KBM-7 (cell line): ENCODE data around the gene MS4A10.
"Not testable (repeated sequence)": the region's sequence is repeated elsewhere in the genome, so short reads cannot be mapped to it uniquely, and the experiment has no call there.

Experiments
- DNase-seq: peaks from one replicate; pipeline ENCODE4 v3.0.0-alpha.2; 2015
- in situ Hi-C: fragments of 300-500 bp; cut with MboI; formaldehyde crosslinking; loops from 2 replicates; pipeline ENCODE4 v1.14.3; 2020; ENCODE audit warnings: low sequenced_read_pairs, low pct_unique_long_range_greater_than_20kb, mixed read lengths

Gene MS4A10

GRCh38 chr11:60810569-60810968 is 25.4 kb downstream of the MS4A10 start:
- no peak for DNase-seq
- in situ Hi-C loops: no loop called here

GRCh38 chr11:60813324-60813723 is 28.2 kb downstream of the MS4A10 start:
- in situ Hi-C loops: no loop called here
- peak; percentile 33 for DNase-seq

GRCh38 chr11:60814112-60814511 is 29.0 kb downstream of the MS4A10 start:
- DNase-seq: no peak
- in situ Hi-C loops: no loop called here

- in situ Hi-C loops: no loop called here
Observed at GRCh38 chr11:60816590-60817157, 31.5 kb downstream of the MS4A10 start.

GRCh38 chr11:60818057-60818456 is 32.9 kb downstream of the MS4A10 start:
- in situ Hi-C loops: no loop called here
- DNase-seq: no peak

More at GRCh38 chr11:60816590-60817157, 31.5 kb downstream of the MS4A10 start:
- DNase-seq: no peak

GRCh38 chr11:60821827-60822599 is 36.9 kb downstream of the MS4A10 start:
- in situ Hi-C loops: no loop called here
- DNase-seq: no peak

- DNase-seq, in situ Hi-C loops: not testable (repeated sequence)
Observed at GRCh38 chr11:60823745-60824306, 38.7 kb downstream of the MS4A10 start.

- in situ Hi-C loops: no loop called here
- no peak for DNase-seq
Observed at GRCh38 chr11:60825118-60825517, 40.0 kb downstream of the MS4A10 start.

- in situ Hi-C loops: no loop called here
- DNase-seq: no peak
Observed at GRCh38 chr11:60825790-60826189, 40.7 kb downstream of the MS4A10 start.

GRCh38 chr11:60830478-60831142 is 45.5 kb downstream of the MS4A10 start:
- no peak for DNase-seq
- in situ Hi-C loops: no loop called here

GRCh38 chr11:60831143-60831500 is 46.0 kb downstream of the MS4A10 start:
- in situ Hi-C loops: no loop called here
- DNase-seq: peak; percentile 76

GRCh38 chr11:60831501-60832079 is 46.5 kb downstream of the MS4A10 start:
- in situ Hi-C loops: no loop called here
- no peak for DNase-seq

GRCh38 chr11:60834742-60835533 is 49.8 kb downstream of the MS4A10 start:
- DNase-seq: no peak
- in situ Hi-C loops: no loop called here

GRCh38 chr11:60835534-60835846 is 50.4 kb downstream of the MS4A10 start:
- DNase-seq: no peak
- in situ Hi-C loops: no loop called here

- in situ Hi-C loops: no loop called here
- DNase-seq: no peak
Observed at GRCh38 chr11:60836866-60837515, 51.9 kb downstream of the MS4A10 start.

GRCh38 chr11:60838132-60838531 is 53.0 kb downstream of the MS4A10 start:
- DNase-seq: no peak
- in situ Hi-C loops: no loop called here

- in situ Hi-C loops: no loop called here
Observed at GRCh38 chr11:60840470-60841430, 55.6 kb downstream of the MS4A10 start.

More at GRCh38 chr11:60840470-60841430, 55.6 kb downstream of the MS4A10 start:
- no peak for DNase-seq
